Bronchial epithelial cell (primary cell): Measurements from ENCODE around the gene TBR1. TPM values are rescaled to one million over a fixed set of nuclear protein-coding genes. Genes with fewer than 3 reads are reported as not detected.

ENCODE experiments used
- DNase-seq: peaks from one replicate; pipeline ENCODE4 v3.0.0-alpha.2; 2010; ENCODE audit warnings: low read depth
- FAIRE-seq: peaks from 2 replicates; lab custom pipeline; 2011; peaks lifted over from hg19 to GRCh38; lab: Jason Lieb, UNC
- H3K27me3 ChIP-seq: 2 replicates; pipeline ENCODE4 v1.5.1; 2011; ENCODE audit warnings: low read length; ENCODE audit not compliant: control insufficient read depth, insufficient read depth
- H3K36me3 ChIP-seq: 2 replicates; pipeline ENCODE4 v1.5.1; 2011; ENCODE audit warnings: low read length; ENCODE audit not compliant: control insufficient read depth, insufficient read depth
- H3K4me3 ChIP-seq: 2 replicates; pipeline ENCODE4 v1.5.1; 2011; ENCODE audit warnings: mild to moderate bottlenecking, low read depth, low read length, control low read depth
- total RNA-seq: library from RNA; depleted of rRNA; stranded (reverse); fragments of >200 nt; gene quantifications from 2 replicates; pipeline ENCODE4 v1.2.1, GENCODE V29; 2014
- TF ChIP-seq, protein P1 (sequence below): IDR thresholded peaks from 2 replicates; pipeline ENCODE4 v1.5.1; 2011; ENCODE audit warnings: mild to moderate bottlenecking, moderate library complexity, low read length, control low read depth, inconsistent platforms; ENCODE audit not compliant: insufficient read depth, severe bottlenecking

The TBR1 gene
- total RNA-seq, 1 donor from 2014 or later, result under 0.01 TPM

DNA sequence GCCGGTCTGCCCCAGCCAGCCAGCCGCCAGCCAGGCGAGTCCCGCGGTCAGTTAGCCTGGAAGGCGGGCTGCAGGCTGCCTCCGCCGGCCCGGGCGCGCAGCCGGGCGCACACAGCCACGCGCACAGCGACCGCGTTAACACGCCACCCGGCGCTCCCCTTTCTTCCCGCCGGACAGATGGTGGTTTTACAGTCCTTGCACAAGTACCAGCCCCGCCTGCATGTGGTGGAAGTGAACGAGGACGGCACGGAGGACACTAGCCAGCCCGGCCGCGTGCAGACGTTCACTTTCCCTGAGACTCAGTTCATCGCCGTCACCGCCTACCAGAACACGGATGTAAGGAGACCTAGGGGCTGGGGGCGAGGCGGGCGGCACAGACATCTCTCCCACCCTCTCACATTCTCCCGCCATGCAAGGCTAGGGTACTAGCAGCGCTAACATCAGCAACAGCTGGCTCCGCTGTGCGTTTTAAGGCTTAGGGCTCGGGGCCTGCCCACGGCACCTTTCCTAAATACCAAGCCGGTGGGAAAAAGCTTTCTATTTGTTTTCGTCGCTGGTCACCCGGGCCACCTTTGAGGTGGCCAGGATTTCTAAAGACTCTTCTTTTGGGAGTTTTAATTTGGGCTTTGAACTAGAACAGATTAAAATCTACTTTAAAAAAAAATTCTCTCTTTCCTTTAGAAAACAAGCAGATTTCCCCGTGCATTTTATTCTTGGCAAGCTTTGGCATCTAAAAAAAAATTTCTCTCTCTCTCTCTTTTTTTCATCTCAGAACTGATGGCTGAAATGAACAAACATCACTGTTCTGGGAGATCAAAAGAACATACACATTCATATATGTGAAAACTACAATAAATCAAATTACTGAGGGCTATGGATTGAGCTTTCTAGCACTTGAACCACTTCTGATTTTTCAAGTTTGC, 2.9 kb downstream of the TBR1 start:
- Histone ChIP-seq H3K4me3 (no peak overlapping the region), H3K27me3 (peaks cover 68% of the 10 kb centered on the region)
- FAIRE-seq, result no peak

DNA sequence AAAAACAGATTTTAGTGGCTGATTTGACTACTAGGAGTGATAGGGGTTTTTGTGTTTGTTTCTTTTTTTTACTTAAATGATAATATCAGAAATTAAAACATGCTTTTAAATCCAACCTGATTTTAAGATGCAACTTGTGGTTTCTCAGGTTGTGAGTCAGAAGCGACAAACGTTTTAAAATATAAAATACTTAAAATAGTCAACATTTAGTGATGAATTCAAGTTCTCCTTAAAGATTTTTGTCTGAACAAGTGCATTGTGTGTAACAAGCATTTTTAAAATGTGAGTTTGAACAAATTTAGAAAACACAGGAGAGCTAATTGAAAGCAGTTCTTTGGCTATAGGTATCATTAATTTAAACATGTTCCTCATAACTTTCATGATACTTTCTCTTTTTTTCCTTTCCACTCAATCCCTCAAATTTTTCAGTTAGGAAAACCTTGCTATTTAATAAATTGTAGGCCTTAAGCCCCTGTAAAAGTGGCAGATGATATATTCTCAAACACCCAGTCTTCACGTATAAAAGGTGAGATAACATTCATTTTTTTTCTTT, 3.6 kb downstream of the TBR1 start:
- Histone ChIP-seq H3K27me3 (peaks cover 73% of the 10 kb centered on the region), H3K36me3 (no peaks in the 10 kb centered on the region), H3K4me3 (no peak overlapping the region)
- no peak for DNase-seq
- TF ChIP-seq, protein P1, sequence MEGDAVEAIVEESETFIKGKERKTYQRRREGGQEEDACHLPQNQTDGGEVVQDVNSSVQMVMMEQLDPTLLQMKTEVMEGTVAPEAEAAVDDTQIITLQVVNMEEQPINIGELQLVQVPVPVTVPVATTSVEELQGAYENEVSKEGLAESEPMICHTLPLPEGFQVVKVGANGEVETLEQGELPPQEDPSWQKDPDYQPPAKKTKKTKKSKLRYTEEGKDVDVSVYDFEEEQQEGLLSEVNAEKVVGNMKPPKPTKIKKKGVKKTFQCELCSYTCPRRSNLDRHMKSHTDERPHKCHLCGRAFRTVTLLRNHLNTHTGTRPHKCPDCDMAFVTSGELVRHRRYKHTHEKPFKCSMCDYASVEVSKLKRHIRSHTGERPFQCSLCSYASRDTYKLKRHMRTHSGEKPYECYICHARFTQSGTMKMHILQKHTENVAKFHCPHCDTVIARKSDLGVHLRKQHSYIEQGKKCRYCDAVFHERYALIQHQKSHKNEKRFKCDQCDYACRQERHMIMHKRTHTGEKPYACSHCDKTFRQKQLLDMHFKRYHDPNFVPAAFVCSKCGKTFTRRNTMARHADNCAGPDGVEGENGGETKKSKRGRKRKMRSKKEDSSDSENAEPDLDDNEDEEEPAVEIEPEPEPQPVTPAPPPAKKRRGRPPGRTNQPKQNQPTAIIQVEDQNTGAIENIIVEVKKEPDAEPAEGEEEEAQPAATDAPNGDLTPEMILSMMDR, result no peak
- FAIRE-seq, result no peak

More for the DNA sequence above, 2.9 kb downstream of the TBR1 start:
- no peaks in the 10 kb centered on the region for H3K36me3 ChIP-seq
- no peak for DNase-seq
- TF ChIP-seq, protein P1, result no peak

DNA sequence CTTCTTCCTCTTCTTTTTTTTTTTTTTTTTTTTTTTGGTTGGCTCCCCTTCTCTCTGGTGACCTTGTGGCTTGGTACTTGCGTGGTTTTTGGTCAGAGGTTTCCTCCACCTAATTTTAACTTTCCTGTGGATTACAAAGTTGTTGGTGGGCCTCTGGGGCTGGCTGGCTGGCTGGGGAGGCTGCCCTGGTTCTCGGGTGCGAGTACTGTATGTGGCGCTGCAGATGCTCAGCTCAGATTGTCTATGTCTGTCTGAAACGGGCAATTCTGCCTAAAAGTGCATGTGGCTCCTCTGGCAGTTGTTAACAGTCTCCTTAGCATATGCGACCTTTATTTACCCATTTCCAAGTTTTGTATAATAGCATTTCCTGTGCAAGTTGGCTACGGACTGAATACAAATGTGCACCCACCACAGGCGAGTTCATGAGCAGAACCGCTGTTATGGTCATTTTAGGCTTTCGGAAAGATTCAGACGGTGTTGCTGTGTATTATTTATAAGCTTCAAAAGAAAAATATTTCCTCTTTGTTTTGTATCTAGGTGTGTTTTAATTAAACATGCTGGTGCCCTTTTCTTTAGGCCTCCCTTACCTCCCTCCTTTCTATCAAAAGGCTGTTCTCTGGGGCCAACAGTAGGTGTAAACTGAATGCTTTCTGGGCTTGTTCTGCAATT, 4.4 kb downstream of the TBR1 start:
- no peak for FAIRE-seq
- TF ChIP-seq, protein P1, result no peak
- Histone ChIP-seq H3K36me3 (no peaks in the 10 kb centered on the region), H3K4me3 (no peak overlapping the region), H3K27me3 (peaks cover 67% of the 10 kb centered on the region)
- DNase-seq, result no peak

DNA sequence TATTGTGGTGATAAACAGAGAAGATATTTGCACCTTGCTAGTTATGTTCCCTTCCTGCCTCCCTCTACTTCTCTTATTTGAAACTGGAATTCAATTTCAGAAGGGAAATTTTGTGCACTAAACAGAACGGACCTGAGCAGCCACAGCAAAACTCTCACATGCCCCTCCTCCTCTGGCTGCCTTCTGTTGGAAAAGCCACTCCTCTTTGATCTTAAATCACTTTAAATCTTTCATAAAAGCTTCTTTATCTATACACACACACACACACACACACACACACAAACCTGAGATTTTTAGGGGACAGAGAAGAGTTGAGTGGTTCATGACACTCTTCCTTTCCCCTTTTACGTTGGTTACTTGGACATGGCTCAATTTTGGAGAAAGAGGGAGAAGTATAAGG, 5.6 kb downstream of the TBR1 start:
- no peak for FAIRE-seq
- TF ChIP-seq, protein P1, result no peak
- Histone ChIP-seq H3K4me3 (no peak overlapping the region), H3K36me3 (no peaks in the 10 kb centered on the region), H3K27me3 (peaks cover 62% of the 10 kb centered on the region)
- DNase-seq, result no peak

DNA sequence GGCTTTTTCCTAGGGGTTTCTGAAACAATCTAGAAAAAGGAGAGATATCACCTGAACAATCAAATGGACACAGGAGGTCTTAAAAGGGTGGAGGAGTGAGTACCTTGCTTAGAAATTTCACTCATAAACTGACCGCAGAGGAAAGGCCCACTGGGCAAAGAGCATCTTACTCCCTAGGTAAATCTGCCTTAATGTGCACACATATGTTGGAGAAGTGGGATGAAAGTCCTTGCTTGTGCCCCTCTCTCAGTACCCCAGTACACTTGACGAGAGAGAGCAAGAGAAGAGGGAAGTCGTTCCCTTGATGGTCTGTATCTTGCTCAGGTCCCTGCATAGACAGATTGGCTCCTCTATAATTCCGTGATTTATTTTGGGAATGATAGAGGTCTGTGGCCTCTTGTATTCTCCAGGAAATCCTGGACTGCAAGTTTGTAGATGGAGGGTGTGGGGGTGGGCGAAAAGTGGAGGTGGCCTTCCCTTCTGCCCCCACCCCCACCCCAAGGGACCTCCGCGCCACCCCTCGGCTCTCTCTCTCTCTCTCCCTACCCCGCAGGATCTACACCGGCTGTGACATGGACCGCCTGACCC, 6.8 kb downstream of the TBR1 start:
- Histone ChIP-seq H3K36me3 (no peaks in the 10 kb centered on the region), H3K4me3 (no peak overlapping the region), H3K27me3 (peaks cover 59% of the 10 kb centered on the region)
- no peak for FAIRE-seq
- TF ChIP-seq, protein P1, result no peak
- DNase-seq, result no peak
